Left hindlimb (tissue), 1 donor: ENCODE data around the gene SOD1.
"Not testable (repeated sequence)": the region's sequence is repeated elsewhere in the genome, so short reads cannot be mapped to it uniquely, and the experiment has no call there.

Experiments used
- DNase-seq: peaks from one replicate; pipeline ENCODE4 v3.0.0-alpha.2; 2018

The SOD1 gene

DNA sequence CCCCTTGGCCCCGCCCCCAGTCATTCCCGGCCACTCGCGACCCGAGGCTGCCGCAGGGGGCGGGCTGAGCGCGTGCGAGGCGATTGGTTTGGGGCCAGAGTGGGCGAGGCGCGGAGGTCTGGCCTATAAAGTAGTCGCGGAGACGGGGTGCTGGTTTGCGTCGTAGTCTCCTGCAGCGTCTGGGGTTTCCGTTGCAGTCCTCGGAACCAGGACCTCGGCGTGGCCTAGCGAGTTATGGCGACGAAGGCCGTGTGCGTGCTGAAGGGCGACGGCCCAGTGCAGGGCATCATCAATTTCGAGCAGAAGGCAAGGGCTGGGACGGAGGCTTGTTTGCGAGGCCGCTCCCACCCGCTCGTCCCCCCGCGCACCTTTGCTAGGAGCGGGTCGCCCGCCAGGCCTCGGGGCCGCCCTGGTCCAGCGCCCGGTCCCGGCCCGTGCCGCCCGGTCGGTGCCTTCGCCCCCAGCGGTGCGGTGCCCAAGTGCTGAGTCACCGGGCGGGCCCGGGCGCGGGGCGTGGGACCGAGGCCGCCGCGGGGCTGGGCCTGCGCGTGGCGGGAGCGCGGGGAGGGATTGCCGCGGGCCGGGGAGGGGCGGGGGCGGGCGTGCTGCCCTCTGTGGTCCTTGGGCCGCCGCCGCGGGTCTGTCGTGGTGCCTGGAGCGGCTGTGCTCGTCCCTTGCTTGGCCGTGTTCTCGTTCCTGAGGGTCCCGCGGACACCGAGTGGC lies at the start of gene SOD1:
TSS of gene SOD1 (plus strand) at position 158 of the 723 bp plus-strand sequence. CDS start at position 235, 77 bp downstream.
- peak; percentile 95 for DNase-seq

DNA sequence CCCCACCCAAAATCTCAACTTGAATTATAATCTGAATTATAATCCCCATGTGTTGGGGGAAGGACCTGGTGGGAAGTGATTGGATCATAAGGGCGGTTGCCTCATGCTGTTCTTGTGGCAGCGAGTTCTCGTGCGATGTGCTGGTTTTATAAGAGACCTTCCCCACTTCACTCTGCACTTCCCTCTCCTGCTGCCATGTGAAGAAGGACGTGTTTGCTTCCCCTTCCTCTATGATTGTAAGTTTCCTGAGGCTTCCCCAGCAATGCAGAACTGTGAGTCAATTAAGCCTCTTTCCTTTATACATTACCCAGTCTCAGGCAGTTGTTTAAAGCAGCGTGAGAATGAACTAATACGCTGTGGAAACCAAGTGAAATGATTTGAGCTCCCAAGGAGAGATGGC lies 48.0 kb upstream of the SOD1 start:
- no peak for DNase-seq

DNA sequence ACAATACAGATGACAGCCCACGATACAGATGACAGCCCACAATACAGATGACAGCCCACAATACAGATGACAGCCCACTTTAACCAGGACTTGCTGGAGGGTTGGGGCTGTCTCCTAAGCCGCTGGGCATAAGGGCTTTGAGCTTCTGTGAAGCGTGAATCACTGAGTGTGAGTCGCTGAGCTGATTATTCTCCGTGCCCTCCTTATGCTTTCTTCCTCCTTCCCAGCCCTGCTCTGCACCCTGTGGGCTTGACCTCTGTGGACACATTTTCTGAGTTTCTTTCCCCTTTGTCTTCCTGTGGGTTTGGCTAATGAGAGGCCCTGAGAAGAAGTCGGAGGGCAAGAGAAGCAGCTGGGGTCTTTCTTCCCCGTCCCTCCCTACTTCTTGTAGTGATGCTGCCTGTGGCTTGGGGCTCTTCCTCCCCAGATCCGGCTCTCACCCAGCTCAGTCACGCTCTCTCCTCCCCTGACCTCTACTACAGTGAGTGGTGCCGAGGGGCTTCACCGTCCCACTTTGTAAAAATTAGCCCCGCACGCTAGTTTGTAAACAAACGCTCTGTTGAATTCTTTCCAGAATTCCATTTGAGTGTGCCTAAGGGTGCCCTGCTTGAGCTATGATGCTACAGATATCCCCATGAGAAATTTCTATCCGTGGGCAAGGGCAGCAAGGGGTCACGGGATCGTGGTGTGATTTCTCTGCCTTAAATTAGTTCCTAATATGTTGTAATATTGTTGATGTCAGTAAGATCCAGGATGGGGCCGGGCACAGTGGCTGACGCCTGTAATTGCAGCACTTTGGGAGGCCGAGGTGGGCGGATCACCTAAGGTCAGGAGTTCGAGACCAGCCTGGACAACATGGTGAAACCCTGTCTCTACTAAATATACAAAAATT lies 46.4 kb upstream of the SOD1 start:
- DNase-seq, result no peak

DNA sequence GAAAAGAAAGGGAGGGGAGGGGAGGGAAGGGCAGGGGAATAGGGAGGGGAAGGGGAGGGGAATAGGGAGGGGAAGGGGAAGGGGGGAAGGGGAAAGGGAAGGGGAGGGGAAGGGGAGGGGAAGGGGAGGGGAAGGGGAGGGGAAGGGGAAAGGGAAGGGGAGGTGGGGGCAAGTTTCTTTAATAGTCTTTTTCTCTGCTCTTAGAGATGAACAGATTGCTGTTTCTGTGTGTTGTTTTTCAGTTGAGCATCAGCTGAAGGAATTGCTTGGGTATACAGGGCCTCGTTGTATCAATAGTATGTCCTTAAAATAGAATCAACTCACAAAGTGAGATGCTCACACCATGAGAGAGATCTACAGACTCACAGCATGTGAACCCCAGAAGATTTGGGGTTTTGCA lies 44.8 kb upstream of the SOD1 start:
- DNase-seq, result no peak

DNA sequence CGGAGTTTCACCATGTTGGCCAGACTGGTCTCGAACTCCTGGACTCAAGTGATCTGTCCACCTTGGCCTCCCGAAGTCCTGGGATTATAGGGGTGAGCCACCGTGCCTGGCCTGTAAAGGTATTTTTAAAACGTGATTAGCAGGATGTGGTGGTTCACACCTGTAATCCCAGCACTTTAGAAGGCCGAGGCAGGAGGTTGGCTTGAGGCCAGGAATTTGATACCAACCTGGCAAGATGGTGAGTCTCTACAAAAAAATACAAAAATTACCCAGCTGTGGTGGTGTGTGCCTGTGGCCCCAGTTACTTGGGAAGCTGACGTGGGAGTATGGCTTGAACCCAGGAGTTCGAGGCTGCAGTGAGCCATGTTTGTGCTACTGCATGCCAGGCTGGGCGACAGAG lies 43.3 kb upstream of the SOD1 start:
- DNase-seq, result no peak

DNA sequence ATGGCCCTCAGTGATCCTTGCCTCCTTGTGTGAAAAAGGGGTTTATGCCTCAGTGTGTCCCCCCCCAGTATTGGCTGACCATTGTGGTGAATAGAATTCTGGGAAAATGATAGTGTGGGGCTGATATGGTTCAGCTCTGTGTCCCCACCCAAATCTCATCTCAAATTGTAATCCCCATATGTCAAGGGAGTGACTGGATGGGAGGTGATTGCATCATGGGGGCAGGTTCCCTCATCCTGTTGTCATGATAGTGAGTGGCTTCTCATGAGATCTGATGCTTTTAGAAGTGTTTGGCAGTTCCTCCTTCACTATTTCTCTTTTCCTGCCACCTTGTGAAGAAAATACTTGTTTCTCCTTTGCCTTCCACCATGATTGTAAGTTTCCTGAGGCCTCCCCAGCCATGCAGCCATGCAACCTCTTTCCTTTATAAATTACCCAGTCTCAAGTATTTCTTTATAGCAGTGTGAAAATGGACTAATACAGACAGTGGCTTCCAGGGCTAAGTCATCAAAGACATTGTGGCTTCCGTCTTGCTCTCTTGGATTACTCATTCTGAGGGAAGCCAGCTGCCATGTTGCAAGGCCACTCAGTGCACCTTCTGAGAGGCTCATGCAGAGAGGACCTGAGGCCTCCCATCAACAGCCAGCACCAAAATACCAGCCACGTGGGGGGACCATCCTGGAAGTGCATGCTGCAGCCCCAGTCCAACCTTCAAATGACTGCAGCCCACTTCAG lies 40.6 kb upstream of the SOD1 start:
- no peak for DNase-seq

DNA sequence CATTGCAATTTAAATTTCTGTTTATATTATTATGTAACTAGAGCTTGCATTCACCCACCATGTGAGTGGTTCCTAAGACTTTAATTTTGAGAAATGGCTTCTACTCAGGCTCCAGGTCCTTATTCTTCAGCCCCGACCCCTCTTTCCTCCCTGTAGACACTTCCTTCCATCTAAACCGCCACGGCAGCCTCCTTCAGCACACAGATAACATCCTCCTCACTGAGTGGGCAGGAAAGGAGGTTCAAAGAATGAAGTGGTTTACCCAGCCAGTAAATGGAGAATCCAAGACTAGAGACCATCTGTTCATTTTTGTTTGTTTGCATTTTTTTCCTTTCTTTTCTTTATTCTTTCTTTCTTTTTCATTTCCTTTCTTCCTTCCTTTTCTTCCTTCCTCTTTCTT lies 37.1 kb upstream of the SOD1 start:
- no peak for DNase-seq

DNA sequence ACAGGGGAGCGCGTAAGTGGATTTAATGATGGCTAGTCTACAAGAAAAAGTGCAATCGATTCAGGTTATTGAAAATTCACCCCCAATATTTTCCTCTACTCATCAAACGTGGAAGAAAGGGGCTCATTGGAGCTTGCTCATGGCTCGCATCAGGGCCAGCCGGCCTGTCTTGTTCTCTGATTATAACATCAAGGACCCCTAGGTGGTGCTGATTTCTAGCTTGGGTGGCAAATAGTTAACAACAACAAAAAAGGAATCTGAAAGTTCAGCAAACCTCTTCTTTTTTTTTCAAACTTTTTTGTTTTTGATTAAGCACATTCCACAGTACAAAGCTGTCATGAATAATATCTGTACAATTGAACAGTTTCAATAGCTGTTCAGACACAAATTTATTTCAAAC lies 35.8 kb upstream of the SOD1 start:
- DNase-seq, result no peak

DNA sequence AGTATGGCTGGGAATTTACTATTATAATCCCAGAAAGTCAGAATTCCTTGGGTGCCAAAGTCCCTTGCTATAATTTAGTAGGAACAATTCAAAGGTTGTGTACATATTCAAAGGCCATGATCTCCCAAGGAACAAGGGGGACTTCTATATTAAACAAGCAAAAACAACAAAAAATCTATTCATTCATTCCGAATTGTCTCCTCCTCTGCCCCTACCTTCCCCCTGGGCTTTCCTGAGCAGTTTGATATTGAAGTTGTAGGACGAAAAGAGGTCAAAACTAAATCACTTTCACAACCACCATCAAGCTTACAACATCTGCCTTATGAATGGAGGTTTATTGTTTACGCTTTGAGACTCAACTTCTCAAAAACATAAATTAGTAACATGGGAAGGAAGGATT lies 35.3 kb upstream of the SOD1 start:
- no peak for DNase-seq

DNA sequence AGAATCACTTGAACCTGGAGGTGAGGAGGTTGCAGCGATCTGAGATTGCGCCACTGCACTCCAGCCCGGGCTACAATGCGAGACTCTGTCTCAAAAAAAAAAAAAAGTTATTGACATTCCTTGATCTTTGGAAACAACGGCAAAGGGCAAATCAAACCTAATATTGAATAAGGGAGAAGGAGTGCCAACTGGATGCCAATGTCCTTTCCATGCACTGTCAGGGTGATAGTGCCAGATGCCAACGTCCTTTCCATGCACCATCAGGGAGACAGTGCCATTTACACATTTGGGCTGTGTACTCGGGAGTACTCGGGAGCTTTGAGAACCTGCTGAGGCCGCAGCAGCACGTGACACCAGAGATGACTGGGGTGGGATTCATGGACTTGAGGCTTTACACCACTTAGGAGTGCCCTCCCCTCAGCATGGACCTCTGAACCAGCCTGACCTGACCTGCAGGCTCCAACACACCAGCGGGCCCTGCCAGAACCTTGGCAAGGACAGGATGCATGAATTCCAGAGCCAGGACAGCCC lies 34.5 kb upstream of the SOD1 start:
- DNase-seq, result no peak

DNA sequence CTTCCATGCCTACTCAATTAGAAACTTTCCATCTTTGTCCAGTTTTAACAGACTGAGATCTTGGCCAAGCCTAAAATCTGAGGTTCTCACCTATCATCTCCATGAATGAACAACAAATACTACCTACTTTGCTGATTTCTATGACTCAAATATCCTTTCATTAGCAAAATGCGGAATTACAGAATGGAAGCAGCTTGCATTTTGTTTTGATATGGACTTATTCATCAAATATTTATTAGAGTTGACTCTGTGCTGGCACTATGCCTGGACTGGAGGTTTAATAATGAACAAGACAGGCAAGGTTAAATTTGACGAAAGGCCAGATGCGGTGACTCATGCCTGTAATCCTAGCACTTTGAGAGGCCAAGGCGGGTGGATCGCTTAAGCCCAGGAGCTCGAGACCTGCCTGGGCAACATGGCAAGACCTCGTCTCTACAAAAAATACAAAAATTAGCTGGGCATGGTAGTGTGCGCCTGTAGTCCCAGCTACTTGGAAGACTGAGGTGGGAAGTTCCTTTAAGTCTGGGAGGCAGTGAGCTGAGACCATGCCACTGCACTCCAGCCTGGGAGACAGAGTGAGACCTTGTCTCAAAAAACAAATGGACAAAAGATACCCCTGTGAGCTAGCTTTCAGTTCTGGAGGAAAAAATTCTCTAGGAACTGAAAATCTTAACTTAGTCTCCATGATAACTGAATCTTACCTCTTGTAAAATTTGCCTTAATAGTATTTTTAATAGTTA lies 29.4 kb upstream of the SOD1 start:
- DNase-seq, result peak; percentile 40

DNA sequence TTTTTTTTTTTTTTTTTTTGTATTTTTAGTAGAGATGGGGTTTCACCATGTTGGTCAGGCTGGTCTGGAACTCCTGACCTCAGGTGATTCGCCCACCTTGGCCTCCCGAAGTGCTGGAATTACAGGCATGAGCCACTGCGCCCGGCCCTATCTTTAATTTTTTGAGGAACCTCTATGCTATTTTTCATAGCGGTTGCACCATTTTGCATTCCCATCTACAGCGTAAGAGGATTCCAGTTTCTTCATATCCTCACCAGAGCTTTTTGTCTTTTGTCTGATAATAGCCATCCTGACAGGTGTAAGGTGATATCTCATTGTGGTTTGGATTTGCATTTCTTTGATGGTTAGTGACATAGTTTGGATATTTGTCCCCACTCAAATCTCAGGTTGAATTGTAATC lies 27.6 kb upstream of the SOD1 start:
- DNase-seq, result not testable (repeated sequence)

DNA sequence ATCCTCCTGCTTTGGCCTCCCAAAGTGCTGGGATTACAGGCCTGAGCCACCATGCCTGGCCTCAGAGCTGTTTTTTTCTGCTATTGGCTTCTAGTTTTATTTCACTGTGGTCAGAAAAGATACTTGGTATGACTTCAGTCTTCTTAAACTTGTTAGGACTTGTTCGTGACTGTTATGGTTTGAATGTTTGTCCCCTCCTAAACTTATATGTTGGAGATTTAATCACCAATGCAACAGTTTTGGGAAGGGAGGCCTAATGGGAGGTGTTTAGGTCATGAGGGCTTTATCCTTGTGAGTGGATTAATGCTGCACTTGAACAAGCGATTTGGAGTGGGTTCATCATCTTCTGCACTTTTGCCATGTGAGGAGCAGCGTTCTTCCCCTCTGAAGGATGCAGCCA lies 24.5 kb upstream of the SOD1 start:
- DNase-seq, result no peak

DNA sequence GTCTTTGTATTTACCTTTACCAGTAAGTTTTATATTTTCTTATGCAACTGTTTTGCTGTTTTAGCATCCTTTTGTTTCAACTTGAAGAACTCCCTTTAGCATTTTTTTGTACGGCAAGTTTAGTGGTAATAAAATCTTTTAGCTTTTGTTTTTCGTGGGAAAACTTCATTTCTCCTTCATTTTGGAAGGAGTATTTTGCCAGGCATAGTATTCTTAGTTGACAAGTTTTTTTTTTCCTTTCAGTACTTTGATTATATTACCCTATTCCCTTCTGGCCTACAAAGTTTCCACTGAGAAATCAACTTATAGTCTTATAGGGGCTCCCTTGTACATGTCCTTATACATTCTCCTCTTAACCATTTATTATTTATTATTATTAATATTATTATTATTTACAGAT lies 22.6 kb upstream of the SOD1 start:
- no peak for DNase-seq

DNA sequence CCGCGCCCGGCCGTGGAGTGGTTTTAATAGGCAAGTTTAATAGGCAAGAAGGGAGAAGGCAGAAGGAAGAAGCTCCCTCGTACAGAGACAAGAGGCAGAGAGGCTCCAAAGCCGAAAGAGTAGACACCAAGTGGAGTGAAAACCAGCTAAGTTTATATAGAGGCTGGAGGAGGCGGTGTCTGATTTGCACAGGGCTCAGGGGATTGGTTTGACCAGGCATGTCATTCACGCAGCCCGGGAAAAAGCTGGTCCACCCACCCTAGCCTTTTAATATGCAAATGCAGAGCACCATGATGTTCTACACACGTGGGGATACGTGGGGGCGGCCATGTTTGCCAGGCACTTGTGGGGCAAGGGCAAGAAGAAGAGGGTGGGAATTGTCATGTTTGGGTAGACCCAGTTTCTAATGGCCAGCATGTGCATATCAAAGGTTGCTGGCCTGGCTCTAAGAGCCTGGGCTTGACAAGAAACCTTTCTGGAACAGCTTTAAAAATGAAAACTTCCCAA lies 18.0 kb upstream of the SOD1 start:
- no peak for DNase-seq

DNA sequence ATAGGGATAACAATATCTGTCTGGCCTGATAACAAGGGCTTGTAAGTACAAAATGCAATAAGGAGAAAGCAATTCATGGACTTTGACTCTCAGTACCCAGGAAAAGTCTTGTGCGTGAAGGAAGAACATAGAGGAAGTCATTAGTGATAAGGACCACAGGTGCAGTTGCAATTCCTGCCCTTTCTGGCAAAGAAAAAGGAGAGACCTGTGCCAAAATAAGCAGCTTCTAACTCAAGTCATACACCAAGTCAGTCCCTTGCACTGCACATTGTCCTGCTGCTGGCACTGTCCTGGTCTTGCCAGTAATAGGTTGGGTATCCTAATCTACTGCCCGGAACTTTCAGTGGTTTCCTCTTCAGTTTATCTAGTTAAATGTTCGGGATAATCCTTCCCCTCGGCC lies 14.8 kb upstream of the SOD1 start:
- no peak for DNase-seq

DNA sequence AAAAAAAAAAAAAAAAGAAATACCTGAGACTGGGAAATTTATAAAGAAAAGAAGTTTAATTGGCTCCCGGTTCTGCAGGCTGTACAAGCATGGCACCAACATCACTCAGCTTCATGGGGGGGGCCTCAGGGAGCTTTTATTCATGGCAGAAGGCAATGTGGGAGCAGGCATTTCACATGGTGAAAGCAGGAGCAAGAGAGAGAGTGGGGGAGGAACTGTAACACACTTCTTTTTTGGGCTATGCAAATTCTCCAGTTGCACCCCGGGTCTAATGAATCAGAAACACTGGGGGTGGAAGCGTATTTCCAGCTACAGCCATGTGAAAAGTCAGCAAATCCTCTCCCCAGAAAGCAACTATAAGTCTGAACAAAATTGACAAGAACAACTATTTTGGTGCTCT lies 11.8 kb upstream of the SOD1 start:
- DNase-seq, result no peak

DNA sequence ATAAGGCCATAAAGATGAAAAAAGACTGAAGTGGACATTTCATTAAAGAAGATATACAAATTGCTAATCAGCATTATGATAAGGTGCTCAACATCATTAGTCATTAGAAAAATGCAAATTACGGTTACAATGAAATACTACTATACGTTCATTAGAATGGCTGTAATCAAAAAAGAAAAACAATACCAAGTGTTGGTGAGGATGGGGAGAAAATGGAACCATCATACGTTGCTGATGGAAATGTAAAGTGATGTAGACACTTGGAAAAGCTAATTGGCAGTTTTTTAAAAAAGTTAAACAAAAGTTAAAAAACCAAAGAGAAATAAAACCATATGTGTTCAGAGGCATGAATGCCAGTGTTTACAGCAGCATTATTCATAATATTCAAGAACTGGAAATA lies 8.6 kb upstream of the SOD1 start:
- DNase-seq, result no peak

DNA sequence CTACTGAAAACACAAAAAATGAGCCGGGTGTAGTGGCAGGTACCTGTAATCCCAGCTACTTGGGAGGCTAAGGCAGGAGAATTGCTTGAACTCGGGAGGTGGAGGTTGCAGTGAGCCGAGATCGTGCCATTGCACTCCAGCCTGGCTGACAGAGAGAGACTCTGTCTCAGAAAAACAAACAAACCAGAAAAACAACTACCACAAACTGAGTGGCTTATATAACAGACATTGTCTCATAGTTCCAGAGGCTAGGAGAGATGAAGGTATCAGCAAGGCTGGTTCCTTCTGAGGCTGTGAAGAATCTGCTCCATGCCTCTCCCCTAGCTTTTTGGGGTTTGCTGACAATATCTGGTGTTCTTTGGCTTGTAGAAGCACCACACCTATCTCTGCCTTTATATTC lies 8.0 kb upstream of the SOD1 start:
- not testable (repeated sequence) for DNase-seq

DNA sequence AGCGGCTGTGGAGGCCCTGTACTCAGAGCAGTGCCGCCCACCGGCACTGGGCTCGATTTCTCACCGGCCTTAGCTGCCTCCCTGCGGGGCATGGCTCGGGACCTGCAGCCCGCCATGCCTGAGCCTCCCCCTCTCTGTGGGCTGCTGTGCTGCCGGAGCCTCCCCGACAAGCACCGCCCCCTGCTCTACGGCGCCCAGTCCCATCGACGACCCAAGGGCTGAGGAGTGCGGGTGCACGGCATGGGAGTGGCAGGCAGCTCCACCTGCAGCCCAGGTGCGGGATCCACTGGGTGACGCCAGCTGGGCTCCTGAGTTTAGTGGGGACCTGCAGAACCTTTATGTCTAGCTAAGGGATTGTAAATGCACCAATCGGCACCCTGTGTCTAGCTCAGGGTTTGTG lies 5.2 kb upstream of the SOD1 start:
- DNase-seq, result no peak

DNA sequence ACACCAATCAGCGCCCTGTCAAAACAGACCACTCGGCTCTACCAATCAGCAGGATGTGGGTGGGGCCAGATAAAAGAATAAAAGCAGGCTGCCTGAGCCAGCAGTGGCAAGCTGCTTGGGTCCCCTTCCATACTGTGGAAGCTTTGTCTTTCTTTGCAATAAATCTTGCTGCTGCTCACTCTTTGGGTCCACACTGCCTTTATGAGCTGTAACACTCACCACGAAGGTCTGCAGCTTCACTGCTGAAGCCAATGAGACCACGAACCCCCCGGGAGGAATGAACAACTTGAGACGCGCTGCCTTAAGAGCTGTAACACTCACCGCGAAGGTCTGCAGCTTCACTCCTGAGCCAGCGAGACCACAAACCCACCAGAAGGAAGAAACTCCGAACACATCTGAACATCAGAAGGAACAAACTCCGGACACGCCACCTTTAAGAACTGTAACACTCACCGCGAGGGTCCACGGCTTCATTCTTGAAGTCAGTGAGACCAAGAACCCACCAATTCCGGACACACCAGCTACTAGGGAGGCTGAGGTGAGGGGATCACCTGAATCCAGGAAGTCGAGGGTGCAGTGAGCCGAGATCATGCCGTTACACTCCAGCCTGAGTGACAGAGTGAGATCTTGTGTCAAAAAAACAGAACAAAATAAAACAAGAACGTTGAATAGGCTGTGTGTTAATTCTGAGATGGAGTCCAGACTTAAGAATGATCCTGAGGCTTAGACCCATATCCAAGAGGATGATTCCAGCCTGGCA lies 4.5 kb upstream of the SOD1 start:
- not testable (repeated sequence) for DNase-seq
